ENCODE results near the gene EXOC1L.
"Not testable (repeated sequence)": the region's sequence is repeated elsewhere in the genome, so short reads cannot be mapped to it uniquely, and the experiment has no call there.

DNA sequence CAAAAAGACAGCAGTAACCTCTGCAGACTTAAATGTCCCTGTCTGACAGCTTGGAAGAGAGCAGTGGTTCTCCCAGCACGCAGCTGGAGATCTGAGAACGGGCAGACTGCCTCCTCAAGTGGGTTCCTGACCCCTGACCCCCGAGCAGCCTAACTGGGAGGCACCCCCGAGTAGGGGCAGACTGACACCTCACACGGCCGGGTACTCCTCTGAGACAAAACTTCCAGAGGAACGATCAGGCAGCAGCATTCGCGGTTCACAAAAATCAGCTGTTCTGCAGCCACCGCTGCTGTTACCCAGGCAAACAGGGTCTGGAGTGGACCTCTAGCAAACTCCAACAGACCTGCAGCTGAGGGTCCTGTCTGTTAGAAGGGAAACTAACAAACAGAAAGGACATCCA is 22.7 kb downstream of the EXOC1L start:
- TF ChIP-seq SMC3 (IDR thresholded peaks at IDR 0.05; ENCODE audit: low read length); CREB1 (IDR thresholded peaks at IDR 0.05); CREB1 (CRISPR knock-in tag; IDR thresholded peaks at IDR 0.05); ZNF75D (CRISPR knock-in tag; IDR thresholded peaks at IDR 0.05; ENCODE audit: borderline replicate concordance); ELF4 (CRISPR knock-in tag; IDR thresholded peaks at IDR 0.05; ENCODE audit: borderline replicate concordance); ZNF350 (CRISPR knock-in tag; IDR thresholded peaks at IDR 0.05; ENCODE audit: borderline replicate concordance, low read depth): not testable (repeated sequence)
- TF ChIP-seq, protein P1, sequence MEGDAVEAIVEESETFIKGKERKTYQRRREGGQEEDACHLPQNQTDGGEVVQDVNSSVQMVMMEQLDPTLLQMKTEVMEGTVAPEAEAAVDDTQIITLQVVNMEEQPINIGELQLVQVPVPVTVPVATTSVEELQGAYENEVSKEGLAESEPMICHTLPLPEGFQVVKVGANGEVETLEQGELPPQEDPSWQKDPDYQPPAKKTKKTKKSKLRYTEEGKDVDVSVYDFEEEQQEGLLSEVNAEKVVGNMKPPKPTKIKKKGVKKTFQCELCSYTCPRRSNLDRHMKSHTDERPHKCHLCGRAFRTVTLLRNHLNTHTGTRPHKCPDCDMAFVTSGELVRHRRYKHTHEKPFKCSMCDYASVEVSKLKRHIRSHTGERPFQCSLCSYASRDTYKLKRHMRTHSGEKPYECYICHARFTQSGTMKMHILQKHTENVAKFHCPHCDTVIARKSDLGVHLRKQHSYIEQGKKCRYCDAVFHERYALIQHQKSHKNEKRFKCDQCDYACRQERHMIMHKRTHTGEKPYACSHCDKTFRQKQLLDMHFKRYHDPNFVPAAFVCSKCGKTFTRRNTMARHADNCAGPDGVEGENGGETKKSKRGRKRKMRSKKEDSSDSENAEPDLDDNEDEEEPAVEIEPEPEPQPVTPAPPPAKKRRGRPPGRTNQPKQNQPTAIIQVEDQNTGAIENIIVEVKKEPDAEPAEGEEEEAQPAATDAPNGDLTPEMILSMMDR (CRISPR knock-in tag; IDR thresholded peaks at IDR 0.05), result not testable (repeated sequence)

Measured in HepG2 (cell line).